ENCODE measurements around the gene CAMK1D. TPM values are rescaled to one million over a fixed set of nuclear protein-coding genes. Genes with fewer than 3 reads are reported as not detected.

The CAMK1D gene
- polyA plus RNA-seq, 10 donors: 3.3 to 8.2 (median 5.1) TPM

- DNase-seq: no peak
Observed at GRCh38 chr10:12650538-12651298, 301.4 kb downstream of the CAMK1D start.

GRCh38 chr10:12655940-12656339 is 306.6 kb downstream of the CAMK1D start:
- no peak for DNase-seq

GRCh38 chr10:12656518-12657142 is 307.3 kb downstream of the CAMK1D start:
- DNase-seq: peak in 1 of 3 donors; percentile 5

- no peak for DNase-seq
Observed at GRCh38 chr10:12657489-12657888, 308.1 kb downstream of the CAMK1D start.

GRCh38 chr10:12658526-12658925 is 309.2 kb downstream of the CAMK1D start:
- no peak for DNase-seq

GRCh38 chr10:12659706-12660105 is 310.4 kb downstream of the CAMK1D start:
- no peak for DNase-seq

GRCh38 chr10:12660812-12661211 is 311.5 kb downstream of the CAMK1D start:
- DNase-seq: no peak

- DNase-seq: no peak
Observed at GRCh38 chr10:12661671-12662070, 312.3 kb downstream of the CAMK1D start.

- DNase-seq: no peak
Observed at GRCh38 chr10:12663863-12664262, 314.5 kb downstream of the CAMK1D start.

GRCh38 chr10:12665501-12665900 is 316.2 kb downstream of the CAMK1D start:
- no peak for DNase-seq

- no peak for DNase-seq
Observed at GRCh38 chr10:12667052-12667451, 317.7 kb downstream of the CAMK1D start.

- DNase-seq: no peak
Observed at GRCh38 chr10:12668634-12669033, 319.3 kb downstream of the CAMK1D start.

- no peak for DNase-seq
Observed at GRCh38 chr10:12670004-12670403, 320.7 kb downstream of the CAMK1D start.

GRCh38 chr10:12675186-12675585 is 325.8 kb downstream of the CAMK1D start:
- no peak for DNase-seq

GRCh38 chr10:12679636-12680035 is 330.3 kb downstream of the CAMK1D start:
- no peak for DNase-seq

GRCh38 chr10:12681252-12681651 is 331.9 kb downstream of the CAMK1D start:
- no peak for DNase-seq

GRCh38 chr10:12684784-12685183 is 335.4 kb downstream of the CAMK1D start:
- DNase-seq: no peak

- DNase-seq: no peak
Observed at GRCh38 chr10:12685261-12686058, 336.1 kb downstream of the CAMK1D start.

- DNase-seq: no peak
Observed at GRCh38 chr10:12687996-12688395, 338.6 kb downstream of the CAMK1D start.

- no peak for DNase-seq
Observed at GRCh38 chr10:12689893-12690292, 340.5 kb downstream of the CAMK1D start.

- no peak for DNase-seq
Observed at GRCh38 chr10:12690525-12691126, 341.3 kb downstream of the CAMK1D start.

GRCh38 chr10:12691596-12691995 is 342.2 kb downstream of the CAMK1D start:
- no peak for DNase-seq

All from muscle of back (tissue), 11 donors.